B cell (primary cell): ENCODE measurements around the gene THUMPD3.

Experiments used
- CTCF ChIP-seq: fragments of 200-600 bp; IDR thresholded peaks from one replicate; pipeline ENCODE4 v1.8.0; 2022; ENCODE audit warnings: antibody characterized with exemption, mild to moderate bottlenecking
- EZH2 ChIP-seq: IDR thresholded peaks from 2 replicates; pipeline ENCODE4 v1.6.1; 2012; ENCODE audit warnings: borderline replicate concordance, low read depth, mild to moderate bottlenecking, moderate library complexity, low read length; ENCODE audit not compliant: insufficient read depth, poor library complexity, severe bottlenecking

- TF ChIP-seq CTCF (no peak), EZH2 (no peak)
Observed at GRCh38 chr3:9332250-9333030, 30.4 kb upstream of the THUMPD3 start.
